GM21367 (cell line): ENCODE results near the gene NUMBL.

ENCODE experiments used
- ATAC-seq: cut with Tn5 transposase; IDR thresholded peaks from one replicate; pipeline ENCODE4 v1.9.1; 2021; ENCODE audit not compliant: unreplicated experiment

NUMBL gene

DNA sequence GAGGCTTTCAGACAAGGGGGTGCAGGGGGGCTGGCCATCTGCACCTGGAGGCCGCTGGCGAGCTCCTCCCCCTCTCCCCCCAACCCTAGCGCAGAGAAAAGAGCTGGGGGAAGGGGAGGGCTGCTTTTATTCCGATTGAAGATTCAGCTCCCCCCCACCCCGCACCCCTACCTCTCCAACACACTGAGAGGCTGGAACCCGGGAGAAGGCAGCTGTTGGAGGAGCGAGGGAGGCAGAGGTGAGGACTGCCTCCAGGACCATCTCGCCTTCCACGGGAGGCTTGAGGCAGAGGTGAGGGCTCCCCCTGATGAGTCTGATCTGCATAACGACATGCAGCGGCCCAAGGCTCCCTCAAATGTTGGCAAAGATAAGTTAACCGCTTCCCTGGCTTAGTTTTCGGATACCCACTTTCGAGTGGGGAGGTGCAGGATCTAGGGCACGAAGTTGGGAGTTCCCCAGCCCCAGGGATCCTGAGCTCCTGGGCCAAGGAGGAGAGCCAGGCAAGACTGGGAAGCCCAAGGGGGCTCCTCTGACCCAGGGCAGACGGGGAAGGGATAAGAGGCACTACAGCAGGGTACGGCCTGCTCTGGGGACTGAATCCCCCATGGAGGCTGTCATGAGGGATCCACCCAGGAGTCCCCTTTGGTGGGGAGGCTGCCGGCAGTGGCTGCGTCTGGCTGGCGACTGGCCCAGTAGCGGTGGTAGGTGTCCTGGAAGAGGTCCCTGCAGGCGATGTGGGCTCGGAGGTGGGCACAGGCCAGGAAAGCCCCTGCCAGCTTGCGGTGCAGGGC, 1.2 kb upstream of the NUMBL start:
- no peak for ATAC-seq

DNA sequence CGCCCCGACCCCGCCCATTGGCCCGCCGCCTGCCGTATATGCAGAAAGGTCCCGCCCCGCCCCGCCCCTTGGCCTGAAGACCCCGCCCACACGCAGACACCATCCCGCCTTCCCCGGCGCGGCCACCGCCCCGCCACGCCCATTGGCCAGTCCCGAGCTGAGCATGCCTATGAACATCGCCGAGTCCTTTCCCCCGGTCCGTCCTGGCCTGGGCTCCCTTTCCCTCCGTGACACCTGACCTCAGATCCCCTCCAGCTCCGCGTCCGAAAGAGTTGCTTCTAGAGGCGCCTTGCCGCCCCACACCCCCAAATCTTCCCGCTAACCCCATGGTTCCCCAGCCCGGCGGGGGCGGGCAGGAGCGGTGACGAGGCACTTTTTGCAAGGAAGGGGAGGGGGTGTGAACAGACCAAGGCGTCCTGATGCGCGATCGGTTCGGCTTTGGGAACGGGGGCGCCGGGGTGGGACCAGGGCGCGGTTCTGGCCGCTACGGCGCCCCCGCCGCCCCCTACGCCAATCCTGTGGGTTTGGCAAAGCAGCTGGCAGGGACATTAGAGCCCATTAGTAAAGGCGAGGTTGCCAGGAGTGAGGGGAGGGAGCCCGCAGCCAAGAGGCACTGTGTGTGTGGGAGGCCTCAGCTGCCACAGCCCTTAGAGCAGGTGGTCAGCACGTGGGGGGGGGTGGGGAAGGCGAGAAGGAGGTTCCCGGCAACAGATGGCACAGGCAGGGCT, 406 bp upstream of the NUMBL start:
- no peak for ATAC-seq

DNA sequence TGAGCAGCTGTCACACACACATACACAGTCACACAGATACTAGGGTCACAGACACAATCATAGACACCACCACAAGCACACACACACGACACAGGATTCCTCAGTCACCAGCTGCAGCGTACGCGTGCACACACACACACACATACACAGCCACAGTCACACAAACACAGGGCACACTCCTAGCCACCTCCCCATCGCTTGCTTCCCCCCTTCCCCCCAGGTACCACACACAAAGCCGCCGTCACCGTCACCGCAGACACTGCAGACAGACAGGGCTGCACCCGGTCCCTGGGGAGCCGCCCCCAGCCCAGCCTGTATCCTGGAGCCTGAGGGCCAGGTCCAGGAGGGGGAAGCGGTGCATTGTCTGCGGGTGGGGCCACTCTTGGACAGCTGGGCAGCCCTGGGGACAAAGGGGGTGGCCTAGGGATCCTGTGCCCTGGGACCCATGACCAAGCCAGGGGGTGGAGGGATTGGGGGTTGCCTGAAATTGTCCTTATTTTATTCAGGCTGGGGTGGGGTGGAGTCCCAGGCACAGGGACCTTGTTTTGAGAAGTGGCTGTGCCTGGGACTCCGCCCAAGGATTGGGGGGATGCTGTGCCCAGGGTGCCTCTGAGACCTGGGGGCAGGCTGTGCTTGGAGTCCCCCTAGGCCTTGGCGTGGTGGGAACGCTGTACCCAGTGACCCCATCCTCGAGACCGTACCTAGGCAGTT, 957 bp downstream of the NUMBL start:
- ATAC-seq = no peak

DNA sequence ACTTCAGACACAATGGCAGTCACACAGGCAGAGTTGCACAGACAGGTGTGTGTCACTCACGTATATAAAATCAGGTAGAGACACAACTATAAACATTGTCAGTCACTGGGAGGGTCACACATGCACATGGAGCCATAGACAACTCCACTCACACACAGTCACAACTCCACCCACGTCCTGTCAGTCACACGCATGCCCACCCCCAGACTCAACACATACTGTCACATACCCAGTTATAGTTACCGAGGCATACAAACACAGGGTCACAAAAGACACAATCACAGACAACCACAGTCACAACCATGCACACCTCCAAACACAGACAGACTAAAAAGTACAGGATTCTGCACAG, 1.5 kb downstream of the NUMBL start:
- no peak for ATAC-seq

GRCh38 chr19:40688309-40688708, 2.1 kb downstream of the NUMBL start:
- ATAC-seq = no peak

DNA sequence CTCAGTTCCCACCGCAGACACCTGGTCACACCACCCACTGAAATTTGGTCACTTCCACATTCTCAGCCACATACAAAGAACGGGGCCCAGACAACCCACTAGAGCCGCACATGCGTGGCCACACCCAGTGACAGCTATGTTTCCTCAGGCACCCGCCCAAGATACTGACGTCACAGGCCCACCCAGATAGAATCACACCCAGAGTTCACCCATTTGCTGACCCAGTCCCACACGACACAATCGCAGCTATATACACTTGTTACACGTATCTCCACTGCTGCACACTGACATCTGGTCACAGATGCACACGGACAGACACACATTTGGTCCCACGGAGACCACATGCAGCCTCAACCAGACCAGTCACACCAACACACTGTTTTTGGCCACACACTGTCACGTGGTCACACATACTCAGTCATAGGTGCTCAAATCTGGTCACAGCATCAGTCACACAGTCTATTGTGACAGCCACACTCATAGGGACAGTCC, 2.9 kb downstream of the NUMBL start:
- no peak for ATAC-seq

GRCh38 chr19:40686882-40687524, 3.4 kb downstream of the NUMBL start:
- ATAC-seq = no peak

DNA sequence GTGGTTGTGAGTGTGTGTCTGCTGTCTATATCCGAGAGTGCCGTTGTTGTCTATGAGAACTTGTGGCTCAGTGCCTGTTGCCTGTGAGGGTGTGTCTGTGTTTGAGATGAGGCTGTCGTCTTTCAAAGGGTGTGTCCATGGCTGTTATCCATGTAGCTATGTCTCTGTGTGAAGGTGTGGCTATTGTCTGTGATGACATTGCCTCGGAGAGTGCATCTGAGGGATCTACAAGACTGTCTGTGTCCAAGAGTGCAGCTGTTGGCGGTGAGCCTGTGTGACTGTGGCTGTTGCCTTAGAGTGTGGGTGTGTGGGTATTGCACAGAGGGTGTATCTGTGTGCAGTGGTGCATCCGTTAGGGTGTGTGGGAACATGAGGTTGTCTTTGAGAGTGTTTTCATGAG, 4.9 kb downstream of the NUMBL start:
- no peak for ATAC-seq

GRCh38 chr19:40685016-40685526, 5.4 kb downstream of the NUMBL start:
- no peak for ATAC-seq

DNA sequence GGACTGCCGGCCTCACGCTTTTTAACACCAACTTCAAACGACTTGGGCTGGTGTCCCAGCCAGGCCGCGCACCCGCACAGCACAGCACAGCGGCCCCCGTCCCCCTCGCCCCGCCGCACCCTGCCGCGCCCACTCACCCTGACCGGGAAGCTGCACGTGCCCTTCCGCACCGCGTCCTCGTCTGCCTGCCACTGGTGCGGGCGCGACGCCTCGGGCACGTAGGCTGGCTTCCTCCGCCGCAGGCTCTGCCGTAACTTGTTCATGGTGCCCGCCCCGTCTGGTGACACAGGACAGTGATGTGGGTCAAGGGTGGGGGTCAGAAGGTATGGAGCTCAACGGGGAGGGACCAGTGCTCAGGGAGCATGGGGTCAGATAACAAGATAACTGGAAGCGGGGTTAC, 6.2 kb downstream of the NUMBL start:
- ATAC-seq = no peak

- no peak for ATAC-seq
These were observed 7.0 kb downstream of the NUMBL start for GRCh38 chr19:40683437-40683836.

DNA sequence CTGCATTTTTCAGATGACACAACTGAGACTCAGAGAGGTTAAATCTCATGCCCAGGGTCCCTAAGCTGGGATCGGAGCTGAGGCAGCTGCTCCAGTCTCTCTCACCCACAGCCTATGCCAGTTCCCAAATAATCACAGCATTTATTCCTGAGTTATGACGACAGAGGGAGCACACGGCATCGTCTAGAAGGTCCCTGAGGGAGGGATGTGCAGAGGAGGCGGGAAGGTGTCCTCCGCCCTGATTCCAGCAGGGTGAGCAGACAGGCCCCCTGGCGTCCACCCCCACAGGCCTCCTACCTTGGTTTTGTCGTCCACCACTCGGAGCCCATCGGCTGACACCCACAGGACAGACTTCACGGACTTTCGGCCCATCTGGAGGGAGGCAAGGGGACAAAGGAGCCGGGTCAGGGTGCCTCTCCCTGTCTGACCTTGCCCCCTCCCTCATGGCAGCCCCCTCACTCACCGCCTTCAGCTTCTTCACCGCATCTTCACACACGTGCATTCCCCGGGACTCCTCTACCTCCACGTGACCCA, 8.0 kb downstream of the NUMBL start:
- no peak for ATAC-seq

- ATAC-seq = no peak
These were observed 9.4 kb downstream of the NUMBL start for GRCh38 chr19:40681039-40681438.

DNA sequence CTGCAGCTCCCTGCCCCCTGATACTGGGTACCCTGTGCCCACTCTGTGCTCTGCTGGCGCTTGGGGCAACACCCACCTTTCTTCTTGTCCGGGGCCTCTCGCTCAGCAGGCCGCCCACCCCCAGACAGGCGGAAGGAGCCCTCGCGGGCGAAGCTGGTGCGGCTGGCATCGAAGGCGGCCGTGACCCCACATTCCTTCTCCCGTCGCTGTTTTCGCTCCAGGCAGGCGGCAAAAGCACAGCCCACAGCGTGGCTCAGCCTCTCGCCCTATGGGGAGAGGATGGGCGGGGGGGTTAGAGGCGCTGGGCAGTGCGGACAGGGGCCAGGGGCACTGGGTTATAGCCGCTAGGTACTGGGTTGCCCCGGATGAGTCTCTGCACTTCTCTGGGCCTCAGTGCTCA, 13.3 kb downstream of the NUMBL start:
- no peak for ATAC-seq

DNA sequence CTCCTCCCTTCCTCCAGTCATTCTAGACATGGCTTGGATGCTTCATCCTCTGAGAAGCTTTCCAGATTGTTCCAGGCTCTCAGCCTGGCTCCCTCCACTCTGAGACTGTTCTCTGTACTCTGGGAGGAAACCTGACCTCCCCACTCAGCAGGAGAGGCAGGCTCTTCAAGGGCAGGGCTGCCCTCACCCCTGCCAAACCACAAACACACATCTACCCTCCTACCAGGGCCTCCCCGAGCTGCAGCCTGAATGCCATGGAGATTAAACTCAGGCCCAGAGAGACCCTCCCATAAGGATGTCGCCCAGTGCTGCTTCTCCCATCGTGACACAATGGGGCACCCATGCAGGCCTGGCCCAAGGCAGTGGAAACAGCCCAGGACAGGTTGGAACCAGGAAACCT, 16.2 kb downstream of the NUMBL start:
- no peak for ATAC-seq

GRCh38 chr19:40673397-40673796, 17.1 kb downstream of the NUMBL start:
- no peak for ATAC-seq

GRCh38 chr19:40672573-40673299, 17.7 kb downstream of the NUMBL start:
- no peak for ATAC-seq

GRCh38 chr19:40672038-40672437, 18.4 kb downstream of the NUMBL start:
- no peak for ATAC-seq

- ATAC-seq = no peak
These were observed 19.0 kb downstream of the NUMBL start for GRCh38 chr19:40671404-40671803.

- no peak for ATAC-seq
These were observed 21.3 kb downstream of the NUMBL start for GRCh38 chr19:40668991-40669614.
